GM18861 (cell line): ENCODE results near the gene TARM1.

Source experiments
- ATAC-seq: cut with Tn5 transposase; IDR thresholded peaks from one replicate; pipeline ENCODE4 v1.9.1; 2021; ENCODE audit not compliant: unreplicated experiment

Gene TARM1

DNA sequence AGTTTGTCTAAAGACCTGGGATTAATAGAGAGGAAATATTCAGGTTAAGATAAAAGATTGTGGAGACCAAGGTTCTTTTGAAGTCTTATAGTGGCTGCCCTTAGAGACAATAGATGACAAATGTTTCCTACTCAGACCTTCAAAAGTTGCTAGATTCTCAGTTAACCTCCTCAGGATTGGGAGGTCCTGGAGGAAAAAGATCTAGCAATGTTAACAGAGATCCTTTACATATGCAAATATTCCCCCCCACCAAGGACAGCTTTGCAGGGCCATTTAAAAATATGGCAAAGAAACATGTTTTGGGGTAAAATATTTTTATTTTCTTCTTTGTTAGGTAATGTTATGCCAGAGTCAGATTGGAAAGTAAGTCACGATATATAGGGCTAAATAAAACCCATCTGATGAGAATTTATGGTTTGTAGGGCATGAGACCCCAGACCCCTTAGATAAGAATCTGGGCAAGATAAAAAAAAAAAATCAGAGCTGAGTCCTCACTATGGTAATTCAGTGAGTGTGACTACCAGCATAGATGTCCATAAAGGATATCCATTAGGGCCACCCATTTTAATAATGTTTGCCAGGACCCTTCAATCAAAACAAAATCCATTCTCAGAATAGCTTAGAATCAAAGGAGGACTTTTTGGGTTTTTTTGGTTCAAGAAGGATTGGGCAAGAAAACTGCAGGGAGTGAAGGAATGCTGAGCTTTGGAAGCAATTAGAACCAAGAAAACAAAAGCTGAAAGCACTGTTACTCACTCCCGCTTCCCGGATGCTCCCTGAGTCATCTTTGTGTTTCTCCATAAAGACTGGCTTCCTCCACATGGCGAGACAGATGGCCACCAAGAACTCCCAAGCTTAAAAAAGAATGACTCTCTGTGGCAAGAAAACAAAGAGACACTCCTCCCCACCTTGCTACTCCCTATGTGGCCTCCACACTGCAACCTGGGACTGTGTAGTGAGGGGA, 45.7 kb downstream of the TARM1 start:
- no peak for ATAC-seq

DNA sequence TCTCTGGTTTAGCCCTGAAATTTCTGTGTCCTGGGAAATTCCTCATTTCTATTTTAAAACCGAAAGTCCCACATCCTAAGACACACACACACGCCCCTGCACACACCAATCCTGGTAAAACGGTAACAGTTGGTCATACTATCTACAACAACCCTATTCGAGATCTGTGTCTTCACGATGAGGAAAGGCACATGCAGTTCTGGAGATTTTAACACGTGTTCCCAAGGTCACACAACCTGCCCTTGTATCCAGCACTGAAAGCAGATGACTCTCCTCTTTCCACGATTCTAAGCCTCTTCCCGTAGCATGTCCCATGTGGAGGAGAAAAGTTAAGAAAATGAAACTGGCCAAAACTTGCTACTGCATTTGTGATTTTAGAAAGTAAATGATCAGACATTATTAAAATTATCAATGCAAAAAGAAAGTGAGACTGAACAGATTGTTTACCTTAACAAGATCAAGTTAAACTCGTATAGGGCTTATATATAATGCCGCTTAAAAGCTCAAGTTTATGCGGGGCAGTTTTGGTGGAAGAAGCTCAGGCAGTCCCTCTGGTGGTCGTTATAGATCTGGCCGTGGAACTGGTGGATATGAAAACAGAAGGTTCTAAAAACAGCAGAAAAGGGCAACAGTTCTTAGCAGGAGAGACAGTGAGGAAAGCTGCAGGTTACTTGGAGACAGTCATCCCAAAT, 50.1 kb downstream of the TARM1 start:
- ATAC-seq: no peak

DNA sequence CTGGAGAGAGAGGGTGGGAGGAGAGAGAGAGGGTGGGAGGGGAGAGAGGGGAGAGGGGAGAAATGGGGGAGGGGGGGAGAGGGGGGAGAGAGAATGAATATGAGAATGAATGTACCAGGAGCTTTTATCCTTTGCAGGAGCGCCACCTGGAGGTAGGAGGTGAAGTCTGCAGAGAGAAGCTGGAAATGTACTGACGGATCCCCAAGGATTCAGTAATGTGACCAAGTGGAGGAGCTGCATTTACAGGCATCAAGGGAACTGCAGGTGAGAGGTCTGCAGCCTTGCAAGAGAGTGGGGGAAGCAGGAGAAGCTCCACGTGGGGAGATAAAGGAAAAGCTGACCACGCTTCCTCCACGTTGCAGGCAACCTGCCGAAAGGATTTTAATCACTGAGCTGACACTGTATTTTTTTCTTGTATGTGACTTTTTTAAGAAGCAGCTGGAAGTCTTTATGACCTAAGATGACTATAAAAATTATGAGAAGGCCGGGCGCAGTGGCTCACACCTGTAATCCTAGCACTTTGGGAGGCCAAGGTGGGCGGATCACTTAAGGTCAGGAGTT, 51.2 kb downstream of the TARM1 start:
- ATAC-seq: no peak

DNA sequence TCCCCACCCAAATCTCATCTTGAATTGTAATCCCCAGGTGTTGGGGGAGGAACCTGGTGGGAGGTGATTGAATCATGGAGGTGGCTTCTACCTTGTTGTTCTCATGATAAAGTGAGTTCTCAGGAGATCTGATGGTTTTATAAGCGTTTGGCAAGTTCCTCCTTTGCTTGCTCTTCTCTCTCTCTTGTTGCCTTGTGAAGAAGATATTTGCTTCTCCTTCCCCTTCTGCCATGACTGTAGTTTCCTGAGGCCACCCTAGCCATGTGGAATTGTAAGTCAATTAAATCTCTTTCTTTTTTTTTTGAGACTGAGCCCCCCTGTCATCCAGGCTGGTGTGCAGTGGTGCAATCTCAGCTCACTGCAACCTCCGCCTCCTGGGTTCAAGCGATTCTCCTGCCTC, 51.9 kb downstream of the TARM1 start:
- ATAC-seq: no peak

DNA sequence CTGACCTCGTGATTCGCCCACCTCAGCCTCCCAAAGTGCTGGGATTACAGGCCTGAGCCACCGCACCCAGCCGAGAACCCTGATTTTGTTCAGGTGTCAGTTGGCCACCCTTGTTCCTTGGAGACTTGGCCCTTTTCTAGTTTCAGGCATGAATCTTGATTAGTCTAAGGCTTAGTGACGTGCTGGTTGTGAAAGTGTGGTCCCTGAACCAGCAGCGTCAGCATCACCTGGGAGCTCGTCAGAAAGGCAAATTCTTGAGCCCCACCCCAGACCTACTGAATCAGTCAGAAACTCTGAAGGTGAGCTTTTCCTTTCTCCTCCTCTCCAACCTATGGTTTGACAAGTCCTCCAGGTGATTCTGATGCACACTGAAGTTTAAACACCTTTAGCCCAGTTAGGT, 54.5 kb downstream of the TARM1 start:
- ATAC-seq: no peak

DNA sequence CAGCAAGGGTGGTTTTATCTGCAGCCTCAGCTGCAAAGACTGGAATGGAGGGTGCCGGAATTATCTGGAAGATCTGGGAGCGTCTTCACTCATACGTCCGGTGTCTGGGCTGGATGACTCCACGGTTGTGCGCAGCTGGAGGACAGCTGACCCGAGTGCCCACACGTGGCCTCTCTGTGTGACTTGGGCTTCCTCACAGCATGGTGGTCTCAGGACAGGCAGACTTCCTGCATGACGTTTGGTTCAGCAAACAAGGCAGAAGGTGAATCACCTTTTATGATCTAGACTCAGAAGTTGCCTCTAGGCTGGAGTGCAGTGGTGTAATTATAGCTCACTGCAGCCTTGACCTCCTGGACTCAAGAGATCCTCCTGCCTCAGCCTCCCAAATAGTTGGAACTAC, 56.5 kb downstream of the TARM1 start:
- ATAC-seq: no peak

DNA sequence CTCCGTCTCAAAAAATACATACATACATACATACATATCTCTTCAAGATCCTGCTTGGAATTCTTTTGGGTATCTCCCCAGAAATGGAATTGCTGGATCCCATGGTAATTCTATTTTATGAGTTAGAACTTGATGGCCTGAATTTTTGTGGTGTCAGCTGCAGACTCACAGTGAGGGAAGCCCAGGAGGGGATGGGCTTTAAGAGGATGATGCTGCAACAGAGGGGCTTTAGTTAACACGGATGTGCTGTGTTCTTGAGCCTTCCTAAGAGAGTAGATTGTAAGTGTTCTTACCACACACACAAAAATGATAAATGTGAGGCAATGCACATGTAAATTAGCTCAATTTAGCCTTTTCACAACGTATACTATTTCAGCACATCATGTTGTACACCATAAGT, 58.0 kb downstream of the TARM1 start:
- ATAC-seq: no peak

DNA sequence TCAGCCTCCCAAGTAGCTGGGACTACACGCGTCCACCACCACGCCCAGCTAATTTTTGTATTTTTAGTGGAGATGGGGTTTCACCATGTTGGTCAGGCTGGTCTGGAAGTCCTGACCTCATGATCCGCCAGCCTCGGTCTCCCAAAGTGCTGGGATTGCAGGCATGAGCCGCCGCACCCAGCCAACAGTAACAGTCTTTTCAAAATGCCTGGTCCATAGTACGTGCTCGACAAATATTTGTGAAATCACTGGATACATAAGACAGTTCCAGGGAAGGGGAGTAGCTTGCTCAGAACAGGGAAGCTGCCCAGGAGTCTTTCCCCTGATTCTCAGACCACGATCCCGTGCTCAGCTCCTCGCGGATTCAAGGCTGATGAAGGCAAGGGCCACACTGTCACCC, 59.2 kb downstream of the TARM1 start:
- no peak for ATAC-seq

DNA sequence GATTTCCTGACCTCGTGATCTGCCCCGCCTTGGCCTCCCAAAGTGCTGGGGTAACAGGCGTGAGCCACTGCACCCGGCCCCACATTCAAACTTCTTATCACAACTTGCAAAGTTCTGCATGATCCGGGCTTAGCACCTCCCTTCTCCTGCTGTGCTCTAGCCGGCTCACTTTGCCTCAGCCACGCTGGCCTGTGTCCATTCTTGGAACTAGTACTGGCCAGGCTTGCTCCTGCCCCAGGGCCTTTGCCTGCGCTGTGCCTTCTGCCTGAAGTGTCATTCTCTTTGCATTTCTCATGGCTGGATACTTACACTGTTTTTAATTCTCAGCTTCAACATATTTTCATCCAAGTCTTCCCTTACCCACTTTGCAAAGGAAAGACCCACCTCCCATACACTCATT, 59.8 kb downstream of the TARM1 start:
- ATAC-seq: no peak
